Measurements from ENCODE around the gene HFE.
"Not testable (repeated sequence)": the region's sequence is repeated elsewhere in the genome, so short reads cannot be mapped to it uniquely, and the experiment has no call there.

Gene HFE

GRCh38 chr6:26059941-26060340 is 27.3 kb upstream of the HFE start:
- no peak for DNase-seq (ENCODE audit: low spot score)

GRCh38 chr6:26064619-26065257 is 22.5 kb upstream of the HFE start:
- peak; percentile 71 for DNase-seq (ENCODE audit: low spot score)

- DNase-seq (ENCODE audit: low spot score), result peak; percentile 76
Measured at GRCh38 chr6:26065952-26066380, 21.3 kb upstream of the HFE start.

GRCh38 chr6:26067367-26067766 is 19.9 kb upstream of the HFE start:
- no peak for DNase-seq (ENCODE audit: low spot score)

GRCh38 chr6:26068036-26068435 is 19.2 kb upstream of the HFE start:
- no peak for DNase-seq (ENCODE audit: low spot score)

- no peak for DNase-seq (ENCODE audit: low spot score)
Measured at GRCh38 chr6:26071135-26071534, 16.1 kb upstream of the HFE start.

- no peak for DNase-seq (ENCODE audit: low spot score)
Measured at GRCh38 chr6:26075063-26075717, 12.0 kb upstream of the HFE start.

- peak; percentile 26 for DNase-seq (ENCODE audit: low spot score)
Measured at GRCh38 chr6:26078066-26078465, 9.2 kb upstream of the HFE start.

GRCh38 chr6:26081096-26081495 is 6.1 kb upstream of the HFE start:
- DNase-seq (ENCODE audit: low spot score), result not testable (repeated sequence)

GRCh38 chr6:26086211-26086610 is 1.0 kb upstream of the HFE start:
- no peak for DNase-seq (ENCODE audit: low spot score)

GRCh38 chr6:26088344-26088743 is 1.1 kb downstream of the HFE start:
- DNase-seq (ENCODE audit: low spot score), result no peak

GRCh38 chr6:26089272-26089671 is 2.0 kb downstream of the HFE start:
- DNase-seq (ENCODE audit: low spot score), result no peak

GRCh38 chr6:26092443-26092842 is 5.2 kb downstream of the HFE start:
- no peak for DNase-seq (ENCODE audit: low spot score)

GRCh38 chr6:26094036-26094435 is 6.8 kb downstream of the HFE start:
- no peak for DNase-seq (ENCODE audit: low spot score)

GRCh38 chr6:26097268-26097875 is 10.1 kb downstream of the HFE start:
- peak; percentile 61 for DNase-seq (ENCODE audit: low spot score)

- DNase-seq (ENCODE audit: low spot score), result peak; percentile 57
Measured at GRCh38 chr6:26103141-26103769, 16.0 kb downstream of the HFE start.

GRCh38 chr6:26103770-26104456 is 16.7 kb downstream of the HFE start:
- DNase-seq (ENCODE audit: low spot score), result peak; percentile 85

- no peak for DNase-seq (ENCODE audit: low spot score)
Measured at GRCh38 chr6:26104457-26105108, 17.4 kb downstream of the HFE start.

GRCh38 chr6:26105109-26105730 is 18.0 kb downstream of the HFE start:
- no peak for DNase-seq (ENCODE audit: low spot score)

- DNase-seq (ENCODE audit: low spot score), result no peak
Measured at GRCh38 chr6:26105842-26106241, 18.6 kb downstream of the HFE start.

- DNase-seq (ENCODE audit: low spot score), result no peak
Measured at GRCh38 chr6:26107935-26108334, 20.7 kb downstream of the HFE start.

All from kidney capillary endothelial cell (primary cell).